GM11168 (cell line): ENCODE measurements around the gene SPACA7.

Experiments
- in situ Hi-C: fragments of 300-500 bp; cut with MboI; formaldehyde crosslinking; loops from one replicate; pipeline ENCODE4 v1.12.0; 2022; ENCODE audit warnings: low sequenced_read_pairs; ENCODE audit not compliant: unreplicated experiment

SPACA7 gene

GRCh38 chr13:112445411-112446271 is 69.5 kb downstream of the SPACA7 start:
- in situ Hi-C loops: loop anchor here (10.0 kb wide), 1 partner anchor 971 kb away; no protein-coding TSS in a partner anchor

DNA sequence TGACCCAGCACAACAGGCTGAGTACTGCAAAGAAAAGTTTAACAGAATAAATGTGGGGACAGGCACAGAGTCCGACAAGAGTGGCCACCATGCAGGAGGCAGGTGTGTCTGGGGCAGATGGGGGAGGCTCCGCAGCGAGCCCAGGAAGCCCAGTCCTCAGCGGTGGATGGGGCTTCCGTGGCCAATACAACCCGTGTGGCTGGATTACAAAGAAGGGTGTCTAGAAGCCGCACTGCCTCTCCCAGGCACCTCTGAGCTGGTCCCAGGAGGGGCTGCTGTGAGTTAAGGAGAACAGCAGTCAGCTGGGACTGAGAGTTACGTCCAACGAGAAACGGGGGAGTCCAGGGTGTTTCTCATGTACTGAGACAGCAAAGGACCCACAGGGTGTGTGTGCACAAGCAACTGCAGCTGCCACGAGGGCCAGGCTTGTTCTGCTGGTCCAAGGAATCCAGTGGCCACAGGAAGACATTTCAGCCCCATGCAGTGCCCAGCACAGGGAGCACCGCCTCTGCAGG is 70.2 kb downstream of the SPACA7 start:
- in situ Hi-C loops: loop anchor here (10.0 kb wide), 1 partner anchor 972 kb away; no protein-coding TSS in a partner anchor

DNA sequence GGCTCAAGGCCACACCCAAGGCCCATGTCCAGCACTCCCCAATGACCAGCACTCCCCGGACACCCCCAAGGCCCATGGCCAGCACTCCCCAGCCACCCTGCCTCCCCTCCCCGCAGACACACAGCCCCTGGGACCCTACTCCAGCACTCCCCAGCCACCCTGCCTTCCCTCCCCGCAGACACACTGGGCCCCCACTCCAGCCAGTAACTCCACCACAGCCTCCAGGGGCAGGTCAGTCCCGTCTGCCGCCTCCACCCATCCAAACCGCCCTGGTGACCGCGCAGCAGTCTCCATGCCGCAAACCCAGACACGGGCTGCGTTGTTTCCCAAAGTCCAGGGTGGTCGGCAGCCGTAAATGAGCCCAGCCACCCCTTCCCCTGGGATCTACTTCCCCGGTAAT is 70.7 kb downstream of the SPACA7 start:
- in situ Hi-C loops: loop anchor here (10.0 kb wide), 1 partner anchor 972 kb away; no protein-coding TSS in a partner anchor

- in situ Hi-C loops: loop anchor here (10.0 kb wide), 1 partner anchor 973 kb away; no protein-coding TSS in a partner anchor
Measured at GRCh38 chr13:112447306-112447705, 71.2 kb downstream of the SPACA7 start.

GRCh38 chr13:112447761-112448603 is 71.8 kb downstream of the SPACA7 start:
- in situ Hi-C loops: loop anchor here (10.0 kb wide), 1 partner anchor 973 kb away; no protein-coding TSS in a partner anchor

DNA sequence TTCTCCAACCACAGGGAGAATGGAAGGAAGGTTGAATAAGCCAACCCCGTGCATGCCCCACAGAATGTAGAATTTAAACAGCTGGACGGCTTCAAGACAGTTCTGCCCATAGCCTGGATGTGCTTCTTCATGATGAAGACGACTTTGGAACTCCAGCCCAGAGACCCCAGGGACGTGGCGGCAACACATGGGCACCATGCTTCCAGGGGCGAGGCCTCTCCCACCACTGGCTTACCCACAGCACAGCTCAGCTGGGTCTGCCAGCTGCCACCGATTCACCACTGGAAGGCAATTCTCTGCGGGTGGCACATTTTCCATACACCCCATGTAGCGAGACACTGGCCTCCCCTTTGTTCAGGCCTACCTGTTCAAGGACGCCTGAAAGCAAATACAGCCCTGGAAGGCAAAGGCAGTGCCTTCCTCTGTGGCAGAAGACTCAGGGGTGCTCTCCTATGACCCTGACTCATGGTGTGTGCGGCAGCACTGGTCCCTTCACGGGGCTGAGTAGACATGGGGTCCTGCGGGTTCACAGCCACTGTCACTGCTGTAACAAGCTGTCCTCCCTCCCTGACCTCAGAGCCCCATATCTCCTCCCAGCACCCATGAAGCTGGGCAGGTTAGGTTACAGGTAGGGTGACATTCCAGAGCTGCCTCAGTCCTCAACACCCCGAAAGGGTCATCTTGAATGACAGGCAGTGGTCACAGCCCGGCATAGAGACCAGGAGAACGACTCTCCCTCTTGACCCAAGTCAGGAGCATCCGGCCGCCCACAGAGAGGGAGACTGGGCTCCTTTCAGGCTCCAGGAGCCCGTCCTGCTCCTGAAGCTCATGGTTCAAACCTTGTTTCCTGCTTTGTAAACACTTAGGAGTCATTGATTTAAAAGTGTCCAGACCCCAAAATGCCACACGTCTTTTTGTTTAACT is 72.7 kb downstream of the SPACA7 start:
- in situ Hi-C loops: loop anchor here (10.0 kb wide), 1 partner anchor 974 kb away; no protein-coding TSS in a partner anchor

GRCh38 chr13:112449545-112449930 is 73.4 kb downstream of the SPACA7 start:
- in situ Hi-C loops: loop anchor here (10.0 kb wide), 1 partner anchor 975 kb away; no protein-coding TSS in a partner anchor

- in situ Hi-C loops: no loop called here
Measured at GRCh38 chr13:112450118-112450903, 74.2 kb downstream of the SPACA7 start.

- in situ Hi-C loops: no loop called here
Measured at GRCh38 chr13:112450904-112451240, 74.7 kb downstream of the SPACA7 start.

- in situ Hi-C loops: no loop called here
Measured at GRCh38 chr13:112451512-112452379, 75.6 kb downstream of the SPACA7 start.

DNA sequence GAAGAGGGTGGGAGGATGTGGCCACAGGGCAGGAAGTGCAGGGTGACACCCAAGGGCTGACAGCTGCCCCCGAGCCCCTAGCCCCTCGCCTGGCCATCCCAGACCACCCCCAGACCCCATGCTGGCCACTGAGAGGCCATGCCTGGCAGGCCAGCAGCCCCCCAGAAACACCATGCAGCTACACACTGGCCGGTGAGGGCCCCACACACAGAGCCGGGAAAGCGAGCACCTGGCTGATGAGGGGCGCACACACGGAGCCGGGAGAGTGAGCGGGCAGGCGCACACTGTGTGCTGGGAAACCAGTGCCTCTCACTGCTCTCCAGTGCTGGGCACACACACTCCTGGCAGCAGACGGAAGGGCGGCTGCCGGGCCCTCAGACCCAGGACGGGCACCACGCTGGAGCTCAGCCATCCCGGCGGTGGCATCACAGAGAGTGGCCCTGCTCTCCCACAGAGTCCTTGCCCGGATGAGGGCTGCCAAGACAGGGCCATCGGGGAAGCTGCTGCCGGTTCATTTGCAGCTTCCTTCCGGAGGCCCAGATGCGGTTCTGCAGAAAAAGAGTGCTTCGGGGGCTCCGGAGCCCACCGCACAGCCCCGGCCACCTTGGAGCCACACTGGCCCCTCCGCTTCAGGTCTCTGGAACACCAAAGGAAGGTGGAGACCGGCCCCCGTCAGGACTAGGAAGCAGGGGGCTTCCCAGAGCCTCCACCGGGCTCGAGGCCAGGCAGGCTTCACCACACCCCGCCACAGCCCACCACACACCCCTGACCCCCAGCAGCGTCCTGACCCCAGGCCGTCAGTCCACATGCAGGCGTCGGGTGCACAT is 76.4 kb downstream of the SPACA7 start:
- in situ Hi-C loops: no loop called here

- in situ Hi-C loops: no loop called here
Measured at GRCh38 chr13:112453207-112453829, 77.2 kb downstream of the SPACA7 start.

GRCh38 chr13:112453874-112454647 is 77.9 kb downstream of the SPACA7 start:
- in situ Hi-C loops: no loop called here

DNA sequence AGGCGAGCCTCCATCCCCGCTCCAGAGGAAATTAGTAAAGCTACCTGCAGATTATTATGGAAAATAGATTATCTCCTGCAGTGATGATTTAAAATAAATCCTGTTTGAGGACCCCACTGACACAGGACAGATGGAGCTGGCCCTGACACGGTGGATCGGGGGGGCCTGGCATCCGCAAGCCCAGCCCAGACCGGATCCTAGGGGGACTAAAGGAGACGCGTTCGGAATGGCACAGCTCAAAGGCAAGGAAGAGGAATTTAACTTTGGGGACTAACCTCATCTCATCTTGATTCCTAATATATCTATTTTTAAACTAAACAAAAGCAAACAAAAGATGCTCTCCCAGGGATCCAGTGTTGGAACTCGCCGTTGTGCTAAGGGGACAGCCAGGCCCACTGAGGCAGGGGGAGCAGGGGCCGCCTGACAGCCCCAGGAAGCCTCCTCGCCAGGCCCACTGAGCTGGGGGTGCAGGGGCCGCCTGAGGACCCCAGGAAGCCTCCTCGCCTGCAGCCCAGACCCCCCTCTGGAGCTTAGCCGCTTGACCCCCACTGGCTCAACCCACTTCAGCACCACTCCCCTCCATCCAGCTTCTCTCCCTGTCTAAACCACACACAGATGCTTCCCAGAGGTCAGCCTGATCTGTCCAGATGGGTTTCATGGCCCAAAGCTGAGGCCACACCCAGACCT is 78.6 kb downstream of the SPACA7 start:
- in situ Hi-C loops: no loop called here

DNA sequence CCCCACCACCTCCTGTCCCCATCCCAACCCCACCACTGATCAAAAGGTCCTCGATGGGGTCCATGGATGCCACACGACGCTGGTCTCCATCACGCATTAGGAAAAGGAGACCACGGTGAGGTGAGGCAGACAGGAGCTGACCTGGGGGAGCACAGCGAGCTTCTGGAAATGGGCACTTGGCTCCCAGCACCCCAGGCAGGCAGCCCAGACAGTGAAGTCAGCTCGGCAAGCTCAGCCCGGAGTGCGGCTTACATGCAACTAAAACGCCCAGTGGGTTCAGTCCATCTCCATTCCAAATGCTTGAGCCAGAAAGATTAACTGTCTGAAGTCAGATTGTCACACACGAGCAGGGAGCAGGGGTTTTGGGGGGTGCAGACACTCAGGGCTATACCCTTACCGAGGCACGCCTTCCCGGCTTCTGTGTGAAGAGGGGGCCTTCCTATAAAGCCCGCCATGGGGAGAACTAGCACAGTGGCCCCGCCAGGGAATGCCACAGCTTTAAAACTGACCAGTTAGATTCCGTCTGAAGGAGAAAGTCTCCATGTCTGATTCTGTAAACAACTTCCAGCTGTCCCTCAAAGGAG is 79.4 kb downstream of the SPACA7 start:
- in situ Hi-C loops: no loop called here
